ENCODE results near the gene DIPK1A.

- TF ChIP-seq CTCF (IDR thresholded peaks at IDR 0.05) (peak; percentile 24 to 53 (median 36)), POLR2AphosphoS5 (IDR thresholded peaks at IDR 0.05; ENCODE audit: insufficient read depth in 1 of 2, low read depth in 1 of 2) (peak; percentile 12 to 57), POLR2A (IDR thresholded peaks at IDR 0.05) (peak in 1 of 2 donors; percentile 23)
Measured at GRCh38 chr1:92960395-92961130, 699 bp downstream of the DIPK1A start.
